K562 (cell line): ENCODE results near the gene RAB26.

ENCODE experiments used
- DNMT1 ChIP-seq: fragments of 450-650 bp; IDR thresholded peaks from 2 replicates; pipeline ENCODE4 v1.6.1; 2016; ENCODE audit warnings: antibody characterized with exemption, mild to moderate bottlenecking
- HDAC8 ChIP-seq: fragments of 450-650 bp; IDR thresholded peaks from 2 replicates; pipeline ENCODE4 v1.6.1; 2016; ENCODE audit warnings: mild to moderate bottlenecking, missing genetic modification characterization, moderate library complexity, missing compliant biosample characterization
- PHF21A ChIP-seq: fragments of 450-650 bp; IDR thresholded peaks from 2 replicates; pipeline ENCODE4 v1.6.1; 2017; ENCODE audit warnings: low read depth, borderline replicate concordance
- SP2 ChIP-seq: IDR thresholded peaks from 2 replicates; pipeline ENCODE4 v1.6.1; 2011; ENCODE audit warnings: mild to moderate bottlenecking, low read depth, low read length, moderate library complexity; ENCODE audit not compliant: poor library complexity, severe bottlenecking; ENCODE audit errors: extremely low read depth
- TF ChIP-seq, protein P1 (sequence below): sonication (generic); formaldehyde crosslinking; IDR thresholded peaks from 2 replicates; pipeline ENCODE4 v1.8.1; 2023; ENCODE audit warnings: missing genetic modification reagents, mild to moderate bottlenecking, borderline replicate concordance
- TF ChIP-seq, protein P2 (sequence below): fragments of 450-650 bp; formaldehyde crosslinking; conservative IDR thresholded peaks from 2 replicates; pipeline ENCODE4 v1.4.0; 2022; ENCODE audit warnings: mild to moderate bottlenecking, missing genetic modification characterization

DNA sequence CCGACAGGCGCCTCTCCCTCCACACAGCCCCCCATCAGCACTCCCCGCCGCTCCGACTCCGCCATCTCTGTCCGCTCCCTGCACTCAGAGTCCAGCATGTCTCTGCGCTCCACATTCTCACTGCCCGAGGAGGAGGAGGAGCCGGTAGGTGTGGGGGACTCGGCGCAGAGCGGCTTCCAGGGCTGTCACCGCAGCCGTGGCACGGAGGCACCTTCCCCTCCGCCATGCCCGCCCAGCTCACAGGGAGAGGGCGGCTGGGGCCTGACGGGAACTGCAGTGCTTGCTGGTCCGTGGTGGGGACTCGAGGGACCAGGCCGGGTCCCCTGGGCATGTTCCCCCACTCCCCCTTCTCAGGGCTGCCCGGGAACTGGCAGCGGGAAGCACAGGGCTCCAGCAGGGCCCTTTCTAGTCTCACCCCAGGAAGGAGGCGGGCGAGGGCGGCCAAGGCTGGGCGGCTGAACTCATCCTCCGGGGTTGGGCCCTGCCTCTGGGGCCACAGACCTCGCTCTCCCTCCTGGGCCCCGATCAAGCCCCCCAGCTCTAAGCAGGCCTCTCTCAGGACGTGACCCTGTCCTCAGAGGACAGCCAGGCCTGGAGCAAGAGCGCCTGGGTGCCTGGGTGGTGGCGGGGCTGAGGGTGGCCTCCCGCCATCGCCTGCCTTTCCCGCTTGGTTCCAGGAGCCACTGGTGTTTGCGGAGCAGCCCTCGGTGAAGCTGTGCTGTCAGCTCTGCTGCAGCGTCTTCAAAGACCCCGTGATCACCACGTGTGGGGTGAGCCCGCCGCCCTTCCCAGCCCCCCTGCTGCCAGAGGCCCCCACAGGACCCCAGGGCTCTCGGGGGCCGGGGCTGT is 22.4 kb downstream of the RAB26 start:
- TF ChIP-seq, protein P1, sequence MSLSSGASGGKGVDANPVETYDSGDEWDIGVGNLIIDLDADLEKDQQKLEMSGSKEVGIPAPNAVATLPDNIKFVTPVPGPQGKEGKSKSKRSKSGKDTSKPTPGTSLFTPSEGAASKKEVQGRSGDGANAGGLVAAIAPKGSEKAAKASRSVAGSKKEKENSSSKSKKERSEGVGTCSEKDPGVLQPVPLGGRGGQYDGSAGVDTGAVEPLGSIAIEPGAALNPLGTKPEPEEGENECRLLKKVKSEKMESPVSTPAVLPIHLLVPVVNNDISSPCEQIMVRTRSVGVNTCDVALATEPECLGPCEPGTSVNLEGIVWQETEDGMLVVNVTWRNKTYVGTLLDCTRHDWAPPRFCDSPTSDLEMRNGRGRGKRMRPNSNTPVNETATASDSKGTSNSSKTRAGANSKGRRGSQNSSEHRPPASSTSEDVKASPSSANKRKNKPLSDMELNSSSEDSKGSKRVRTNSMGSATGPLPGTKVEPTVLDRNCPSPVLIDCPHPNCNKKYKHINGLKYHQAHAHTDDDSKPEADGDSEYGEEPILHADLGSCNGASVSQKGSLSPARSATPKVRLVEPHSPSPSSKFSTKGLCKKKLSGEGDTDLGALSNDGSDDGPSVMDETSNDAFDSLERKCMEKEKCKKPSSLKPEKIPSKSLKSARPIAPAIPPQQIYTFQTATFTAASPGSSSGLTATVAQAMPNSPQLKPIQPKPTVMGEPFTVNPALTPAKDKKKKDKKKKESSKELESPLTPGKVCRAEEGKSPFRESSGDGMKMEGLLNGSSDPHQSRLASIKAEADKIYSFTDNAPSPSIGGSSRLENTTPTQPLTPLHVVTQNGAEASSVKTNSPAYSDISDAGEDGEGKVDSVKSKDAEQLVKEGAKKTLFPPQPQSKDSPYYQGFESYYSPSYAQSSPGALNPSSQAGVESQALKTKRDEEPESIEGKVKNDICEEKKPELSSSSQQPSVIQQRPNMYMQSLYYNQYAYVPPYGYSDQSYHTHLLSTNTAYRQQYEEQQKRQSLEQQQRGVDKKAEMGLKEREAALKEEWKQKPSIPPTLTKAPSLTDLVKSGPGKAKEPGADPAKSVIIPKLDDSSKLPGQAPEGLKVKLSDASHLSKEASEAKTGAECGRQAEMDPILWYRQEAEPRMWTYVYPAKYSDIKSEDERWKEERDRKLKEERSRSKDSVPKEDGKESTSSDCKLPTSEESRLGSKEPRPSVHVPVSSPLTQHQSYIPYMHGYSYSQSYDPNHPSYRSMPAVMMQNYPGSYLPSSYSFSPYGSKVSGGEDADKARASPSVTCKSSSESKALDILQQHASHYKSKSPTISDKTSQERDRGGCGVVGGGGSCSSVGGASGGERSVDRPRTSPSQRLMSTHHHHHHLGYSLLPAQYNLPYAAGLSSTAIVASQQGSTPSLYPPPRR (CRISPR knock-in tag), result no peak
- TF ChIP-seq HDAC8 (tag), result no peak
- TF ChIP-seq, protein P2, sequence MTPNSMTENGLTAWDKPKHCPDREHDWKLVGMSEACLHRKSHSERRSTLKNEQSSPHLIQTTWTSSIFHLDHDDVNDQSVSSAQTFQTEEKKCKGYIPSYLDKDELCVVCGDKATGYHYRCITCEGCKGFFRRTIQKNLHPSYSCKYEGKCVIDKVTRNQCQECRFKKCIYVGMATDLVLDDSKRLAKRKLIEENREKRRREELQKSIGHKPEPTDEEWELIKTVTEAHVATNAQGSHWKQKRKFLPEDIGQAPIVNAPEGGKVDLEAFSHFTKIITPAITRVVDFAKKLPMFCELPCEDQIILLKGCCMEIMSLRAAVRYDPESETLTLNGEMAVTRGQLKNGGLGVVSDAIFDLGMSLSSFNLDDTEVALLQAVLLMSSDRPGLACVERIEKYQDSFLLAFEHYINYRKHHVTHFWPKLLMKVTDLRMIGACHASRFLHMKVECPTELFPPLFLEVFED, result no peak
- no peak for TF ChIP-seq DNMT1
- no peak for TF ChIP-seq SP2
- TF ChIP-seq PHF21A, result no peak
